Measurements from ENCODE around the gene WDR5.

The WDR5 gene

DNA sequence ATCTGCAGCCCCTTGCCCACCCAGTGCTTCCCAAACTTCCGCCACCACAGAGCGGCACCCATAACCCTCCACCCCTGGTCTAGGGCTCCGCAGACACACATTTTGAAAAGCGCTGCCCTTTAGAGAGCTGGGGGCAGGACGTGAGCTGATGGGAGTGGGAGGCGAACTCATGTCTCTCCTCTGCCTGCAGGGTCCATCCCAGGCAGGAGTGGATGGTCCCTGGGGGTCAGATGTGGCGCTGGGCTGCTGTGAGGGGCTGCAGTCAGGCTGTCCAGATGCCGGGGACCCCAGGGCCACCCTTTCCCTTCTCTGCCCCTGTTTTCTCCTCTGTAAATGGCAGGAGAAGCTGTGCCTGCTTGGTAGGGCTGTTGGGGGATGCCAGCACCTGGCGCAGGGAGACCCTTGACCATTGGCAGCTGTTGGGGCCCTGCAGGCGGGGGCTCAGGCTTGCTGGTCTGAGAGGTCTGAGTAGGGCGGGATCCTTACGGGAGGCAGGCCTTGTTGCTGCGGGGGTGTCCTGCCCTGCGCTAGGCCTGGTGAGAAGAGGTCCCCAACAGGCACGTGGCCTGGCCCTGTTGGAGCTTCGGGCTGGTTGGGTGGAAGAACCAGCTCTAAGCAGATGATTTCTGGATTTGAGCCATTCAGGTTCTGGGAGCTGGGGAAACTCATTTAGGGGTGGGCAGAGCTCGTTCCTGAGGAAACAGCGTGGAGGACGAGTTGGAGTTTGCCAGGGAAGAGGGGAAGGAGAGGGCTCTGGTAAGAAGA is 38.8 kb downstream of the WDR5 start:
- no peak for DNase-seq

DNA sequence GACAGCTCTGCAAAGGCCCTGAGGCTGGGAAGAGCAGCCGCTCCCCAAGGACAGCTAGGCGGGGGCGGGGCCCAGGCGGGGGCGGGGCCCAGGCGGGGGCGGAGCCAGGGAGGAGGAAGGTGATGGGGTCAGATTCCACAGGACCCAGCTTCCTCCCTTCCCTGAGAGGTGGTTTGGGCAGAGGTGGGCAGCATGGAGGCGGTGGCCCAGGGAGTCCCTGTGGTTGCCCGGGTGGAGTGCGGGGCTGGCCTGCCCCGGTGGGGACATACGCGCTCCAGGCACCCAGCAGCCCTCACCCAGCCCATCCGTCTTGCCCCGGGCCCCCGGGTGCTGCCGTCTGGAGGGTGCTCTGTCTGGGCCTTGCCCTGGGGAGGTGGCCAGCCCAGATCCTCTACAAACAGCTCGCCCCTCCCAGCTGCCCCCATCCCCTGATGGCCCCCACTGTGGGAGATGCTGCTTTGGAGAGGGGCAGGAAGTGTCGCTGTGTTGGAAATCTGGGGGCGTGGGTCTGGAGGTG is 39.5 kb downstream of the WDR5 start:
- no peak for DNase-seq

DNA sequence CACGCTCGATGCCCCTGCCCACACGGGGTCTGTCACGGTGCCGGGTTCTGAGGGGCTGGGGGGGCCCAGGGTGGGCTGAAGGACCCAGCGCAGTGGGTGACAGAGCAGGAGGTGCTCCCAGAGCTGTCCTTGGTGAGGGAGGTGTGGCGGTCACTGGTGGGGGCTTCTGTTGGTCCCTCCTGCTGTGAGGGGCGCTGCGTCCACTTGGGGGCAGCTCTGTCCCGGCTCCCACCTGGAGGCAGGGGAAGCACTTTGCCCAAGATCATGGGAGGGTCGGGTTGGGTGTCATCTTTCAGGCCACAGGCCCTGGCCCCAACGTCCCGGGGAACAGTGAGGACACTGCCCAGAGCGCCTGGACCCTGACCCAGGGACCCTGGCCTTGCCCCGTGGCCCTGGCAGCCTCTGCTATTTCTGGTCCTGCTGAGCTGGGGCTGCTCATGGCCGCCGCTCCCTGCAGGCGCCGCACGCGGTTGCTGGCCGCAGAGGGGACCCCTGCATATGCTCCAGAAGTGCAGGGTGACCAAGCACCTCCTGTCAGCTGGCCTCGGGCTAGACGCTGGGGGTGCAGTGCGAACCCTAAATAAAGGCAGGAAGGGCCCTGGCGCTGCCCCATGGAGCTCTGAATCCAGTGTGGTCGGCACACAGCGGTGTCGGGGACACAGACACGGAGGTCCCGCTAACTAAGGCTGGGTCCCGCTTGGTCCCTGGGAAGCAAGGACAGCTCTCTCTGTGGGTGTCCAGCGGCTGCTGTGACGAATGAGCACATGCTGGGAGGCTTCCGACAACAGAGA is 40.1 kb downstream of the WDR5 start:
- no peak for DNase-seq

DNA sequence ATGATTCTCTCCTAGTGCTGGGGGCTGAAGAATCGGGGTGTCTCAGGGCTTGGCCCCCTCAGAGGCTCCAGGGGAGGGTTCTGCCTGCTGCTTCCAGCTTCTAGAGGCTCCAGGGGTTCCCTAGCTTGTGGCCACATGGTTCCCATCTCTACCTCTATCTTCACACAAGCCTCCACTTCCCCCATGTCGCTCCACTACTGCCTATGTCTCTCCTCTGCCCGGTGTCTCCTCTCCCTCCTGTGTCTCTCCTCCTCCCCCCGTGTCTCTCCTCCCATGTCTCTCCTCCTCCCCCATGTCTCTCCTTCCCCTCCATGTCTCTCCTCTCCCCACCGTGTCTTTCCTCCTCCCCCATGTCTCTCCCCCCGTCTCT is 40.7 kb downstream of the WDR5 start:
- no peak for DNase-seq

DNA sequence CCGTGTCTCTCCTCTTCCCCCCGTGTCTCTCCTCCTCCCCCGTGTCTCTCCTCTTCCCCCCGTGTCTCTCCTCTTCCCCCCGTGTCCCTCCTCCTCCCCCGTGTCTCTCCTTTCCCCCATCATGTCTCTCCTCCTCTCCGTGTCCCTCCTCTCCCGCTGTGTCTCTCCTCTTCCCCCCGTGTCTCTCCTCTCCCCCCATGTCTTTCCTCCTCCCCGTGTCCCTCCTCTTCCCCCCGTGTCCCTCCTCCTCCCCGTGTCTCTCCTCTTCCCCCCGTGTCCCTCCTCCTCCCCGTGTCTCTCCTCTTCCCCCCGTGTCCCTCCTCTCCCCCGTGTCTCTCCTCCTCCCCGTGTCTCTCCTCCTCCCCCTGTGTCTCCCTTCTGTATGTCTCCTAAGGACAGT is 41.3 kb downstream of the WDR5 start:
- no peak for DNase-seq

DNA sequence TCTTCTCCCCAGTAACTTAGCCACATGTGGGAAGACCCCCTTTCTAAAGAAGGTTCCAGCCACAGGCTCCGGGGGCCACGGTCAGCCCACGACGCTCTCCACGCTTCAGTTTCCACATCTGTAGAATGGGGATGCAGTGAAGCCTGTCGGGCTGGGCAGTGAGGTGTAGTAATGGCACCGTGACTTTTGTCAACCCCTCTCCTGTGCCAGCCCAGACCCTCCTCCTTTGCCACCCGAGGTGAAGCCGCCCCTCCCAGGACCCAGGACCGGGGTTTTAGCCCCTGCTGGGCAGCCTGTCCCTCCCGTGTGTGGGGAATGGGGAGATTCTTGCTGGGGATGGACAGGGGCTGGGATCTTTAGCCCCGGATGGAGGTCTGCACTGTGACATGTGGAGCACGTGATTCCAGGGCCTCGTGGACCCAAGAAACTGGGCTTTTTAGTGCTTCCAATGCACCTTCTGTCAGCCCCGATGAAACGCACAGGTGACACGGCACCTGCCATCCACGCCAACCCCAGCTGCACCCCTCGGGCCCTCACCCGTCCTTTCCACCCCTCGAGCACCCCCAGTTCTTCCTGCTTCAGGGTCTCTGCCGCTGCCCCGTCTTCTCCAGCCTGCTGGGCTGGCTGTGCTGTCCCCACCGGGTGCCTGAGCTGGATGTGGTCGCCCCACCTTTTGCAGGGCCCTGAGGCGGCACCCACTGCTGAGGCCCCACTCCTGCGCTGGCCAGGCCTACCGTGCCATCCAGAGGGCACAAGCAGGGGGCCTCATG is 41.9 kb downstream of the WDR5 start:
- DNase-seq: no peak

DNA sequence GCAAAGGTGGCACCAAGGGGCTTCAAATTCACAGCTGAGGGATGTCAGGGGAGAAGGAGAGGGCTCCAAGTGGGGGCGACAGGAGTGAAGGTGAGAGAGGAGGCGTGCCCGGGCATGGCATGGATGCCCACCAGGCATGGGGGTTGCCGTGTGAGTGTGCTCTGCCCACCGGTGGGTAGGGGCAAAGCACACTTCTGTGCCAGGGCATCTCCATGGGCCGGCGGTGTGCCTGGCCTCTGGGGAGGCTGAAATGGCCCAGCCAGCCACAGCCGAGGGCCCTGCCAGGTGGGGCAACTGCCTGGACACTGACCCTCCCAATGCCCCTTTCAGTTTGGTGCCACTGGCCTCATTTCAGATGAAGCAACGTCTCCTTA is 42.5 kb downstream of the WDR5 start:
- no peak for DNase-seq

DNA sequence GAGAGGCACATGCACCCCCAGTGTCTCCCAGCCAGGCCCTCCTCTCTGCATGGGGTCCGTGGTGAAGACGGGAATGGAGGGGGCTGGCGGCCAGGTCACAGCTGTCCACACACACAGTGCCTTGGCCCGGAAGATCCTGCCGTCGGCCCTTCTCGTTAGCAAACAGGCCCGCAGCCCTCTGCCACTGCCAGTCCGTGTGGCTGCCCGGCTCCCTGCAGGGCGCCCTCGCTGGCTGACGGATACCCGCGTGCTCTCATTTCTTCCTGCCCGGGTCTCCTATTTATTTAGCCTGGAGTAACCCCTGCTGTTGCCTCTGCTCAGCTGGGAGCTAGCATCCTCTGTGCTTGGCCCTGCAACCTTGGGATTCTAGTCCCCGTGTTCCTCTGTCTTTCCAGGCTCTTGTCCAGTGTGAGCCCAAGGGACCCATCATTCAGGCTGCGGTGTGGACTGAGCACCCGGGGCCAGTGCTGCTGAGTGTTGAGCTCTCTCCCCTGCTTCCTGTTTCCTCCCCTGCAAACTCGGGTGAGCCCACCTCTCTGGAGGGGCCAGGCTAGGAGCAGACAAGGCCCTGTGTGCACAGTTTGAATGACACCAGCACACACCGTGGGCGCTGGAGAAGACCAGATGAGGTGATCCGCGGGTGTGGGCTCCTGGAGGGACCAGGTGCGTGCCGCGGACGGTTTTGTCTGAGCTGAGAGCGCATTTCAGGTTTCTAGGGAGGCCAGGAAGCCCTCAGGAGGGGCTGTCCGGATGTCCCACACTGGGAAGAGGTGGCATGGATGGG is 43.1 kb downstream of the WDR5 start:
- DNase-seq: peak; percentile 64

DNA sequence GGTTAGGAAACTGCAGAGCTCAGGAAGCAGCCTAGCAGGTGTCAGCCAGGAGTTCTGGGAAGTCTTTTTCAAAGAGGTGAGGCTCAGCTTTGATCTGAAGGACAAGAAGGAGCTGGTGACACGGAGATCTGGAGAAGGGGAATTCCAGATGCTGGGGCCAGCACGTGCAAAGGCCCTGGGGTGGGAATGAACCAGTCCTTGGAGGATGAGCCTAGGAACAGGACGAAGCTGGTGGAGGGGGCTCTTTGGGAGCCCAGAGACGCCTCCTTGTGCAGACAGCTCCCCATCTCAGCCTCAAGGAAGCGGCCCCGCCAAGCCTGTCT is 43.7 kb downstream of the WDR5 start:
- no peak for DNase-seq

DNA sequence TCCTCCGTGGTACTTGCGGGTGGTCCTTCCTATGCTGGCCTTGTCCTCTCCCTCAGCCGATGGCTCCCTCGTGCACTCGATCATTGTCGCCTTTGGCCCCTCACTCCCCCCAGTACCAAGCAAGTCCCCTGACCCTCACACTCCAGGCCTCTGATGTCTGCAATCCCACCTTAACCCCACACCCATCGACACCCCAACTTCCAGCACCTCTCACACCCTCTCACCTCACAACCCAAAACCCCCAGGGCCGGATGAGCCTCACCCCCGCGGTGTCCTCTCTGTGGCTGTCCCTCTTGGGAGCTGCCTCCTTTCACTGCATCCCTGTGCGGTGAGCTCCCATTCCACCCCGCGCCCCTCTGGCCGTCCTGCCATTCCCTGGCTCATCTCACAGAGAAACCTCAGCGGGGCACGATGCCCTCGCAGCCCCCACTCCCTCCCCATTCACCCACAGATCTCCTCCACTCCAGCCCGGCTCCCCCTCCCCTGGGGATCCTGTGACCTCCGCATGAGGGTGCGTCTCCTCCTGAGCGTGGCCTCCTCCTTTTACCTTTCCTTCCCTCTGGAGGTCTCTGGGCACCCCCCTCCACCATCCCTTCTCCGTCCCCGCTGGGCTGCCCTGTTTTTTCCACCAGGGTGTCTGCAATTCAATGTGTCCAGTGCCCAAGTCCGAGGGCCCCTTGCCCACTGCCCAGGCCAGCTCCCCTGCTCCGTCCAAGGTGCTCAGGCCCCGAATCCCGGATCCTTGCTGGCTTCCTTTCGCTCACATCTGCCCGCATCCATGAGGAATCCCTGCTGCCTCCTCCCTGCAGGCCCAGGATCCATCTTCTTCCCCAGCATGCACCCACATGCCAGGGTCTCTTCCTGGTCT is 44.3 kb downstream of the WDR5 start:
- DNase-seq: peak; percentile 38

DNA sequence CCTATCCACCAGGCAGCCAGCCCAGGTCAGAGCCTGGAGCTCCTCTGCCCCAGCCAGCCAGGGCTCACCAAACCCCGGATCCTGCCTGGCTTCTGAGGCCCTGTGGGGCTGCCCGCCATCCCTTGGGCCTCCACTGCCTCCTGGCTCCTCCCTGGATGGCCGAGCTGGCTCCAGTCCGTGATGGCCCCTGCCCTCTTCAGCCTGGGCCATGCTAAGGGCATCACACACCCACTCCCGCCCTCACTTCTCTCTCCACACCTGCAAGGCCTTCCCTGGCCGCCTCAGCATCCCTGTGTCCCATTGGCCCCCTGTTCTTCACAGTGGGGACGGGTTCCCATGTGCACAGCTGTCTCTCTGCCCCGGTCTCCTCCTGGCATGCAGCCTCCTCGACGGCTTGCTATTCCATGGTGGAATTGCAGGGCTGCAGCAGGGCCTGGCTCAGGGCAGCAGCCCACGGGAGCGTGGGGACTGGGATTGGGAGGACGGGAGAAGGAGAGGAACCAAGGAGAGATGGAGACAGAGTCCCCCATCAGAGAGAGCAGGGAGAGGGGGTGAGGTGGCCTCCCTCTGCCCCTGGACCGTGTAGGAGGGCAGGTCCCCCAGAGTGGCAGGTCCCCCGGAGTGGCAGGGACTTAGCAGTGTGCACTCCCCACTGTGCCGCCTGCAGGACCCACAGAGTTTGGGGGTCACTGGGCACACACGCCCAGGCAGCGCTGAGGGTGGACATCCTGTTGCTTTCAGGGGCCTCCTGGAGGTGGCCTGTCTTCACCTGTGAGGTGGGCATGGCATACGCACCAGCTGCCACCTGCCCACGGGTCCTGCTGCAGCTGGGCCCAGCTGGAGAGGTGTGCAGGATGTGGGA is 45.1 kb downstream of the WDR5 start:
- DNase-seq: peak; percentile 39

DNA sequence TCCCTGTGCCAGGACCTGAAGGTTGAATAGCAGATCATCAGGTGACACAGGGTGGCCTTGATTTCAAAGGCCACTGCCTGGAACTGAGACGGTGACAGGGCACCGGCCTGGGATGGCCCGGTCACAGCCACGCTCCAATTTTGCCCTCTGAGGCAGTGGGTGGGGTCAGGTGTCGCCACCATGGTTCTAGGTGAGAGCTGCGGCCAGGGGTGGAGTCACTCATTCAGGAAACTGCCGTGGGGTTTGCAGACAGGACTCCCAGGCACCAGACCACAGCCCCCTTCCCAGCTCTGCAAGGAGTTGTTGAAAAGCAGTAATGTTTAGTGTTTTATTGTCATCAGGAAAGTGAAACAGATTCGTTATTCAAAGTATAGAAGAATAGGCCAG is 45.8 kb downstream of the WDR5 start:
- DNase-seq: peak; percentile 18

DNA sequence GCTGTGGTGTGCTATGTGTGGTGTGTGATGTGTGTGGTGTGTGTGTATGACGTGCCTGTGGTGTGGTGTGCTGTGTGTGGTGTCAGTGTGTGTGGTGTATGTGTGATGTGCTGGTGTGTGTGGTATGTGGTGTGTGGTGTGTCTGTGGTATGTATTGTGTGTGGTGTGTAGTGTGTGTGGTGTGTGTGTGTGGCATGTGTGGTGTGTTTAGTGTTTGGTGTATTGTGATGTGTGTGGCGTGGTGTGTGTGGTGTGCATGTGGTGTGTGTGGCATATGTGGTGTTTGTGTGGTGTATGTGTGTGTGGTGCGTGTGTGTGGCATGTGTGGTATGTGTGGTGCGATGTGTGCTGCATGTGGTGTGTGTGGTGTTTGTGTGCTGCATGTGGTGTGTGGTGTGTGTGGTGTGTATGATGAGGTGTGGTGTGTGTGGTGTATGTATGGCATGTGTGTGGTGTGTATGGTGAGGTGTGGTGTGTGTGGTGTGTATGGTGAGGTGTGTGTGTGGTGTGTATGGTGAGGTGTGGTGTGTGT is 46.7 kb downstream of the WDR5 start:
- peak; percentile 52 for DNase-seq

DNA sequence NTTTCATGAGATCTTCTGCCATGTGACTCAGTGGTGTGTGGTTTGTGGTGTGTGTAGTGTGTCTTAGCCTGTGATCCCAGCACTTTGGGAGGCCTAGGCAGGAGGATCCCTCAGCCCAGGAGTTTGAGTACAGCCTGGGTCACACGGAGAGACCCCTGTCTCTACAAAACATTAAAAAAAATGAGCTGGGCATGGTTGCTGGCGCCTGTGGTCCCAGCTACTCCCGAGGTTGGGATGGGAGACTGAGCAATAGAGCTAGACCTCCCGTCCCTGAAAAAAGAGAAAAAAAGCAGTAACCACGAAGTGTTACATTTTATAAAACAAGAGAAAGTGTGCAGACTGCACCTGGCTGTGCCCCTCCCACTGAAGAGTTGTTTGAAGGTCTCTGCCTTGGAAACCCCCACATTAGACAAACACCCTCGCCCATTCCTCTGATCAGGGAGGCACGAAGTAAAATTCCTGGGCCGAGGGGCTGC is 49.7 kb downstream of the WDR5 start:
- DNase-seq: peak; percentile 31

DNA sequence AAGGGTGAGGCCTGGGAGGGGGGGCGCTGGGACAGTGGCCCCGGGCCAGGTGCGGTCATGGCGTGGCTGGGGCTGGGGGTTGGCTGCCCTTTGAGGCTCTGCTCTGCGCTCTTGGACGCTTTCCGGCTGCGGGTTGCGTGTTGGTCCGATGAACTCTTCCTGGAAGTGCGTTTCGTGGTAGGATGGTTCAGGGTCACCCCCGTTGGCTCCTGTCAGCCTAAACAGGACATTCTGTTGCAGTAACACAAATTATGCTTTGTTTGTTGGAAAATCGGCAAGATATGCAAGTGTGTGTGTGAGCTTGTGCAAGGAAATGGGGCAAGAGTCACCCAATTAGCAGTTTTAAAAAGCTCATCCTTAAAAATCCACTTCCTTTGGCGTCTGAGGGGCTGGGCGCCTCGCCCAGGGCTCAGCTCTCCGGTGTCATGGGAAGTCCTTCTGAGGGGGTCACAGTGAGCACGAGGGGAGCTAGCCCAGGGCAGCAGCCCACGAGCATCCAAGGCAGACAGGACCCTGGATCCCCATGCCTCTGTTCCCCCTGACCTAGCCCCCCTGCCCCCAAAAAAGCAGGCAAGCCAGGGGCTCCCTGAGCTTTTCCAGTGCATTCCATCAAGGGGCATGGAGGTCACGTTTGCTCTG is 50.7 kb downstream of the WDR5 start:
- peak; percentile 46 for DNase-seq

DNA sequence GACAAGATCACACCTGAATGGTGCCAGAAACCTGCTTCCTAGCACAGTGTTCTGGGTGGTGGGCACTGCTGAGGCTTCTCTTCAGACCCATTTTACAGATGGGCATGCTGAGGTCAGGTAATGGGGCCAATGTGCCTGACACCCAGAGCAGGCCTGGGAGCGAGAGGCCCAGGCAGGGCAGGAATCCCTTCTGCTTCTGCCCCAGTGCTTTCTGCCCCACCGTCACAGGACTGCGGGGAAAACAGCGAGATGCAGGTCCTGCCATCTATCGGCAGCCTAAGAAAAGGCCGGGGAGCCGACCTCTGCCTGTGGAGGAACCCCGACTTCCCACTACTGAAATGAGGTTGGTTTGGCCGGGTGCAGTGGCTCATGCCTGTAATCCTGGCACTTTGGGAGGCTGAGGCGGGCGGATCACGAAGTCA is 51.2 kb downstream of the WDR5 start:
- peak; percentile 35 for DNase-seq

DNA sequence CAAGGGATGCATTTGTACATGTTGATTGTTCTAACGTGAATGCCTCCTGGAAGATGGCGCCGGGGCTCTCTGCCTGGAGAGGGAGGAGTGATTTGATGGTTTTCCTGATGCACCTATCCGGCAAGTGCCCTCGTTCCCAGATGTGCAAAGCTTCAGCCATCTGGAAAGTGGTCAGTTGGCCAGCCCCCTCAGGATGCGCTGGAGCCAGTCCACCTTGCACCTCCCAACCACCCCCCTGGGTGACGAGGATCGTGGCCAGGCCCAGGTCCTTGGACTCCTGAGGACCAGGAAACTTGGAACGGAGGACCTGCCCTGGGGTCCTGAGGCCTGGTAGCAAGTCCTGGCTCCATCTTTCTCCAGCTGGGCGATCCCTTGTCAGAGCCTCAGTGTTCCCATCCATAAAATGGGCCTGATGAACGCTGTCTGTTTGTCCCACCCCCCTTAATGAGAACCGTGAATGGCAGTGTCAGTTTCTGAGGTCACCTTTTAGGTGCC is 52.1 kb downstream of the WDR5 start:
- peak; percentile 41 for DNase-seq

DNA sequence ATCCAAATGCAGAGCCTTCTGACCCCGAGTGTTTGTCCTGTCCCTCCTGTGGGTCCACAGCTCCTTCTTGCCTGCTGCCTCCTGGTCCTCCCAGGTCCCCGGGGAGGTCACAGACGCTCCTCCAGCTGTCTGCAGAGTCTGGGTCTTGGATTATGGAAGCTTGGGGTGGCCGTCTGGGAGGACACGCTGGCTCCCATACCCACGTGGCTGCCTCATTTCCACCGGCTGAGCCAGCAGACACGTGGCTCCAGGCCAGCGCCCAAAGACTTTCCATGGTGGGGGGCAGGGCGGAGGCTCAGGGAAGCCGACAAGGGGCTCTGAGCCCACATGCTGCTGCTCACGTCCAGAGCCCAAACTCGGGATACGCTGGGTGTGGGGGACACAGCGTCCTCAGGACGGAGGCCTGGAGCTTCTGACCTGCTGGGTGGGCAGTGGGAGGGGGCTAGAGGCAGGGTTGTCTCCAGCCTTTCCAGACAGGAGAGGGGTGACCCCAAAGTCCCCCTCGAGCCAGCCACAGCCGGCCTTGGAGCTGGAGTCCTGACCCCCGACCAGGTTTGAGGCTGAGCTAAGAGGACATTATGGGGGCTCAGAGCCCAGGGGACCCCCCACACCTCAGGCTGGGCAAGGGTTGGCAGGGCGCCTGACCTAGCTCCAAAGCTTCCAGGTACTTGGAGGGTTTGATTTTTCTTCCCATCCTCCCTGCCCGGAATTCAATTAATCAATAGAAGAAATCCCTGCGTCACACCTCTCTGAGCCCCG is 52.7 kb downstream of the WDR5 start:
- peak; percentile 79 for DNase-seq

DNA sequence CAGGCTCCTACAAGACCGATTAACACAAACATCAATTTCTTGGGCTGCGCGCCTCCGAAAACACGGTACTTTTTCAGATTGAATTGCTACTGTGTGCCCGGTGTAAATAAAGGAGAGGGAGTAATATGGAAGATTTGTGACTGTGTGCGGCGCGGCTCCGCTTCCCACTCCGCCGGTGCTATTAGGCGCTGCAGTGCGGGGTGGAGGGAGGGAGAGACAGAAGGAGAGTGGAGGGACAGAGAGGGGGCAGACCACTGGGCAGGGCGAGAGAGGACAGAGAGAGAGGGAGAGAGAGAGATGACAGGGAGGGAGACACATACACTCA is 53.2 kb downstream of the WDR5 start:
- DNase-seq: peak; percentile 56
